HPDE6-E6E7 (cell line): Measurements from ENCODE around the gene NUDT8.

Experiments
- DNase-seq: peaks from one replicate; pipeline ENCODE4 v3.0.0; 2011; ENCODE audit warnings: missing footprints; ENCODE audit errors: extremely low spot score

Gene NUDT8

GRCh38 chr11:67629386-67630227 is at the start of gene NUDT8:
Gene NUDT8 (minus strand): TSS chr11:67629937. CDS start chr11:67629911, 26 bp downstream.
- peak; percentile 86 for DNase-seq

- no peak for DNase-seq
Observed at GRCh38 chr11:67675058-67675747, 45.5 kb upstream of the NUDT8 start.

- DNase-seq = peak; percentile 92
Observed at GRCh38 chr11:67674442-67674871, 44.7 kb upstream of the NUDT8 start, which contains the start of gene ALDH3B2. Gene ALDH3B2 (minus strand): TSS chr11:67674623. CDS start chr11:67666935, 7,688 bp downstream.

- no peak for DNase-seq
Observed at GRCh38 chr11:67673902-67674301, 44.2 kb upstream of the NUDT8 start.

- no peak for DNase-seq
Observed at GRCh38 chr11:67673358-67673757, 43.6 kb upstream of the NUDT8 start.

GRCh38 chr11:67671211-67671520 is 41.4 kb upstream of the NUDT8 start:
- DNase-seq = no peak

- no peak for DNase-seq
Observed at GRCh38 chr11:67670316-67671210, 40.8 kb upstream of the NUDT8 start.

GRCh38 chr11:67668192-67668551 is 38.4 kb upstream of the NUDT8 start:
- no peak for DNase-seq

- no peak for DNase-seq
Observed at GRCh38 chr11:67667490-67668191, 37.9 kb upstream of the NUDT8 start.

GRCh38 chr11:67666676-67667489 is 37.1 kb upstream of the NUDT8 start:
- no peak for DNase-seq

GRCh38 chr11:67666303-67666645 is 36.5 kb upstream of the NUDT8 start:
- DNase-seq = no peak

GRCh38 chr11:67665541-67666302 is 36.0 kb upstream of the NUDT8 start:
- DNase-seq = no peak

- DNase-seq = no peak
Observed at GRCh38 chr11:67664696-67665540, 35.2 kb upstream of the NUDT8 start.

GRCh38 chr11:67664213-67664585 is 34.5 kb upstream of the NUDT8 start:
- DNase-seq = no peak

GRCh38 chr11:67663532-67664212 is 33.9 kb upstream of the NUDT8 start:
- DNase-seq = no peak

GRCh38 chr11:67662835-67663531 is 33.2 kb upstream of the NUDT8 start:
- DNase-seq = no peak

GRCh38 chr11:67662142-67662834 is 32.6 kb upstream of the NUDT8 start:
- DNase-seq = no peak
